Umbilical cord (tissue), 2 donors: ENCODE data around the gene PTPRM. TPM values are rescaled to one million over a fixed set of nuclear protein-coding genes. Genes with fewer than 3 reads are reported as not detected.

Source experiments
- DNase-seq: peaks from one replicate; pipeline ENCODE4 v3.0.0-alpha.2; 2015; ENCODE audit warnings: low spot score
- total RNA-seq: library from RNA; depleted of rRNA; stranded (reverse); fragments of >200 nt; gene quantifications from one replicate; pipeline ENCODE4 v1.2.3, GENCODE V29; 2014; ENCODE audit warnings: low replicate concordance; ENCODE audit not compliant: insufficient read depth

PTPRM gene
- total RNA-seq, 1 donor from 2014 or later: 49.1 TPM

GRCh38 chr18:7626175-7626921, 59.2 kb downstream of the PTPRM start:
- DNase-seq: no peak

GRCh38 chr18:7626922-7627440, 59.9 kb downstream of the PTPRM start:
- no peak for DNase-seq

GRCh38 chr18:7629416-7629815, 62.3 kb downstream of the PTPRM start:
- no peak for DNase-seq

- DNase-seq: no peak
Measured at GRCh38 chr18:7630731-7631442, 63.8 kb downstream of the PTPRM start.

- no peak for DNase-seq
Measured at GRCh38 chr18:7632152-7633098, 65.3 kb downstream of the PTPRM start.

GRCh38 chr18:7633171-7633570, 66.1 kb downstream of the PTPRM start:
- no peak for DNase-seq

- no peak for DNase-seq
Measured at GRCh38 chr18:7635948-7636347, 68.8 kb downstream of the PTPRM start.

GRCh38 chr18:7637269-7637668, 70.2 kb downstream of the PTPRM start:
- no peak for DNase-seq

- no peak for DNase-seq
Measured at GRCh38 chr18:7638321-7638720, 71.2 kb downstream of the PTPRM start.

GRCh38 chr18:7641813-7642212, 74.7 kb downstream of the PTPRM start:
- DNase-seq: no peak

GRCh38 chr18:7642331-7642890, 75.3 kb downstream of the PTPRM start:
- DNase-seq: no peak

- no peak for DNase-seq
Measured at GRCh38 chr18:7645756-7646155, 78.6 kb downstream of the PTPRM start.

GRCh38 chr18:7646174-7646886, 79.2 kb downstream of the PTPRM start:
- DNase-seq: no peak

GRCh38 chr18:7647500-7647899, 80.4 kb downstream of the PTPRM start:
- no peak for DNase-seq

- no peak for DNase-seq
Measured at GRCh38 chr18:7657050-7657449, 89.9 kb downstream of the PTPRM start.

GRCh38 chr18:7657937-7658336, 90.8 kb downstream of the PTPRM start:
- no peak for DNase-seq

GRCh38 chr18:7658701-7659100, 91.6 kb downstream of the PTPRM start:
- DNase-seq: no peak

GRCh38 chr18:7661207-7661606, 94.1 kb downstream of the PTPRM start:
- DNase-seq: no peak

- DNase-seq: no peak
Measured at GRCh38 chr18:7662866-7663265, 95.8 kb downstream of the PTPRM start.

GRCh38 chr18:7663366-7664312, 96.5 kb downstream of the PTPRM start:
- DNase-seq: no peak
